GM19467 (cell line): Measurements from ENCODE around the gene ZNF343.

Experiments used
- ATAC-seq: cut with Tn5 transposase; IDR thresholded peaks from one replicate; pipeline ENCODE4 v1.9.1; 2021; ENCODE audit warnings: mild to moderate bottlenecking, moderate library complexity; ENCODE audit not compliant: unreplicated experiment

The ZNF343 gene

DNA sequence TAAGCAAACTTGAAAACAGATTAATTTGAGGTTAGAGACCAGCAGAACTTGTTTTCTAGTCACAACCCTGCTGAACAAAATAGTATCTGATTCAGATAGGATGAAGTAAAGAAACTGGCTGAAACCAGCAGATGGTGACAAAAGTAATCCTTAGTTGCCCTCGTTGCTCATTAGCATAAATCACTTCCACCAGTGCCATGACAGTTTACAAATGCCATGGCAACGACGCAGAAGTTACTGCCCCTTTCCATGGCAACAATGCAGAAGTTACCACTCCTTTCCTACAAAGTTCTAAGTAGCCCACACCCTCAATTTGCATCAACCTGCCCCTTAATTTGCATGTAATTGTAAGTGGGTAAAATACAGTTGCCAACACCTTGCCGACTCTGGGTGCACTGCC lies 61.9 kb downstream of the ZNF343 start:
- ATAC-seq = no peak
